Stimulated activated CD8-positive, alpha-beta memory T cell treated with anti-CD3 and anti-CD28 coated beads, Interleukin-2, amount 100 ng/mL, for 48 hours (primary cell): ENCODE data around the gene WWOX.

ENCODE experiments used
- DNase-seq, 2 donors: peaks; one replicate each; pipeline ENCODE4 v3.0.0-alpha.2; 2020; ENCODE audit warnings: low read depth in 2 of 2

Gene WWOX

DNA sequence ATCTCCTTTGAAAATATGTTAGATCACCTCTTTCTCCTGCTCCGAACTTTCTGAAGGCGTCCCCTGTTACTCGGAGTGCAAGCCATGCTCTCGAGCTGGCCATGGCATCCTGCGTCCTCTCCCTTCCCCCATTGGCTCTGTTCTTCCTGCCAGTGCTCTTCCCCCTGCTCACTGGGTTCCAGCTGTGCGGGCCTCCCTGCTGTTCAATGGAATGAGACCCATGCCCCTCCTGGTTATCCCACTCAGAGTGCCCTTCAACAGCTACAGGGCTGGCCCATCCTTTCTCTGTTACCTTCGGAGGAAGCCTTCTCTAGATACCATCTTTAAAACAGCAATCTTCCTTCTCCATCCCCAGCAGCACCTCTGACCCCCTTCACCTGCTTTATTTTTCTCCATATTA, 996.8 kb downstream of the WWOX start:
- DNase-seq = no peak

DNA sequence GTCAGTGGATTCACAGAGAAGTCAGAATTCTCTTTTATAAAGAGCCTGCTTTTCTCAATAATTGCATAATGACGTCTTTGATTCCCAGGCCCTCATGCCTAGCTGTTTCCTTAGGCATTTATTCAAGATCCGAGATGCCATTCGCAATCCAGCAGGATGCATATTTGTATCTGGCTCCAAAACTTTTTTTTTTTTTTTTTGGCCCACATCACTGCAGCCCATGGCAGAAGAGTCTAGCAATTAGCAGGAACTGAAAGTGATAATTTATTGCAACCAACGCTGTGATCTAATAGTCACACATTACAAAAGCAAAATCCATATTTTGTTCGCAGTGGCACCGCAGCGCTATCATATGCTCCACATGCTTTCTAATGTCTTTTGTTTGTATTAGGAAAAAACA, 997.7 kb downstream of the WWOX start:
- DNase-seq = no peak

DNA sequence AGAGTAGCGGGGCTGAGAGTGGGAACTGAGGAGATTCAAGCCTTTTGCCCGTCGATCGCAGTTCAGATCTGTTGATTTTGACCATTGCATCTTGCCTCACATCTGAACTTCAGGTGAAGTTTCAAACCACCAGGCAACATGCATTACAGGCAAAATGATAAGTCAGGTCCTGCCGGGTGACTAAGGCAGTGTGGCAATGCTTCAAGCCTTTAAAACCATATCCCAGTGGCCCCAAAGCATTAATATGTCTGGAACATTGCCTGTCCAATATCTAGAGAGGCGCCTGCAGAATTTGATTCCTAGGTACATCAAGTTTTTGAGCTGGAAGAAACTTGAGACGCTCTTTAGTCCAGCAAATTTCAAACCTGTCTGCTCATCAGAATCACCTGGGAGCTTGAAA, 998.3 kb downstream of the WWOX start:
- DNase-seq = no peak

DNA sequence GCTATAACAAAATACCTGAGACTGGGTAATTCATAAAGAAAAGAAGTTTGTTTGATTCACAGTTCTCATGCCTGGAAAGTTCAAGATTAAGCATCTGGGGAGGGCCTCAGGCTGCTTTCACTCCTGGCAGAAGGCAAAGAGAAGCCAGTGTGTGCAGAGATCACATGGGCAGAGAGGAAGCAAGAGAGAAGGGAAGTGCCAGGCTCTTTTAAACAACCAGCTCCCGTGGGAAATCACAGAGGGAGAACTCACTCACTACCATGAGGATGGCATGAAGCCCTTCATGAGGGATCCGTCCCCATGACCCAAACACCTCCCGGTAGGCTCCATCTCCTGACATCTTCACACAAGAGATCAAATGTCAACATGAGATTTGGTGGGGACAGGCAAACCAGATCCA, 999.5 kb downstream of the WWOX start:
- DNase-seq = no peak

DNA sequence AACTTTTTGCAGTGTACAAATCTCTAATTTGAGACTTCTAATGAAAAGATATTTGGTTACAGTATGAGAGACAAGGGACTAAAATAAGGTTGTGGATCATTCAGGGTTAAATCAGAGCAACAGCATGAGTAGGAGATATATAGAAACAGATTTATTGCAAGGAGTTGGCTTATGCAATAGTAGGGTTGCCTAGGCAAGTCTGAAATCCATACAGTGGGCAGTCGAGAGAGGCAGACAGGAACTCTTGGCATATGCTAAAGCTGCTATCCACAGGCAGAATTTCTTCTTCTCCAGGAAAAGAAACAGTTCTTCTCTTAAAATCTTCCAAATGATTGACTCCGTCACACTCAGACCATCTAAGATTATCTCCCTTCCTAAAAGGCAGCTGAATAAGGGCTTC, 1000.3 kb downstream of the WWOX start:
- DNase-seq = no peak

DNA sequence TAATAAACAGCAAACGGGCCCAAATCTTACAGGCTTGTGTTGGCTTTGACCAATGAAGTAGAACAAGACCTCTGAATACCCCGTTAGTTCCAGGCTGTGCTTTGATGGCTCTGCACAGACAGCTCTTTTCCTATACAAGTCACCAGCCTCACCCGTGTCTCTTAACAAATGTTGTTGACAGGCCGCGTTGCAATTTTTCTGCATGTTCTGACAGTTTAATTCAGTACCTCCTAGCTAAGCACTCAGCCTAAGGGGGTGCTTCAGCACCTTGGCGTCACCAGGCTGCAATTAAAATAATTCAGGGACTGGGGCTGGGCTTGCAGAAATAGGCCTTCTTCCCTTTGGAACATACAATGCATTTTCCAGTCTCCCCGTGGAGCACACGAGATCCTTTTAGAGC, 1001.0 kb downstream of the WWOX start:
- DNase-seq = no peak

DNA sequence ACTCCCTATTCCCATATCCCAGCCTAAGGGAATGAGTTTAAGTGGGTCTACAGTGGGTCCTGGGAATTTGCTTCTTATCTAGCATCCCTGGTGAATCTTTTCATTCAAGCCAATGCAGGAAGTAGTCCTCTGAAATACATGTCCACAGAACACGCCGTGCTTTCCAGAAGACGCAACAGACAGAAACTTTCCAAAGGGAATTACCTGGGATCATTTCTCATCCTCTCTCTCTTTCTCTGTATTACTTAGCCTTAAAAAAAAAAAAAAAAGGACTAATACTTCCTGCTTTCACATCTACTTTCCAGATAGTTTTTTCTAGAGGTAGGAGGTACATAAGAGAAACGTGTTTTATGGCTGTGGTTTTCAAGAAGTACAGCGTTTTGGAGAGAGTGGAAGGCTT, 1002.0 kb downstream of the WWOX start:
- no peak for DNase-seq

DNA sequence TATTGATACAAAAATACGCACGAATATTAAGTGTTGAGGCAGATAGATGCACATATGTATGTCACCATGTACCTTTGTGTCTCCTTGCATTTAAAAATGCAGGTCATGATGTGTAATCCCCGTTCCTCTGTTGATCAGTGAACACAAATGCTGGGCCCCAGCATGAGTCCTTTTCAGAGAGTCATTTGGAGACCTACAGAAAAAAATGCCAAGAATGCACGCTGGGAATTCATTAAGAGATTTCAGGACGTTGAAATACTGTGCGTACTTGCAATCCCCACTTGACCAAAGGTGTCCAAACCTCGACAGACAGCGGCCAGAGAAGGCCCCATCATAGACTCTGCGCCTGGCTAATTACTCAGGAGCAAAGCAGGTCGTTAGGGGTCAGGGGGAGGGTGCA, 1005.1 kb downstream of the WWOX start:
- DNase-seq = no peak

DNA sequence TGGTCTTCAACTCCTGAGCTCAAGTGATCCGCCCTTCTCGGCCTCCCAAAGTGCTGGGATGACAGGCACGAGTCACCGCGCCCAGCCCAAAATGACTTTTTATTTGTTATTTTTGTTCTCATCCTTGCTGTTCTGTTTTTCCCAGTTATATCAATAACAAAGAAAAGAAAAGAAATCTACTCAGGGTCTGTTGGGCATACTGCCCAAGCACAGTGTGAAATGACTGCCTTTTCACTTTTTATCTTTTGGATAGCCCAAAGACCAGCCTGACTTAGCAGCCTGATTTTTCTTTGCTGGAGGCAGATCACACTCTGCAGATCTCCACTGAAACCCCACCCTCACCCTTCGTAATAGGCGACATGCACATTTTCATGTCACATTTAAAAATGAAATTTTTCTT, 1007.8 kb downstream of the WWOX start:
- DNase-seq = no peak

DNA sequence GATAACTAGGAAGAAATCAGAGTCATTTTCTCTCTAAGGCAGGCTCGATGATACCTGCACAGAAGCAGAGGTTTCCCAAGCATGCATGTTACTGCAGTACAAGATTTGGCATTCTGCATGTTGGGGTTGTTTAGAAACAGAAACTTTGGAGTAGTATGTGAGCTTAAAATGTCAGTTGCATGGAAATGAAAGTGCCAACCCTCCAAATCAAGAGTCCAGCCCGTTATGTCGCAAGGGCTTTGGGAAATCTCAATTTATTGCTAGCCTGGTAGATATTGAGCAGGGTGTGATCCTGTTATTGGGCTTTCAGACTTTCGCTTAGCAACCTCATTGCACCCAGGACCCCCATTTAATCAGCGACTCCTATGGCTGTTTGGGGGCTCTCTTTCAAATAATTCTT, 1010.3 kb downstream of the WWOX start:
- DNase-seq = no peak

DNA sequence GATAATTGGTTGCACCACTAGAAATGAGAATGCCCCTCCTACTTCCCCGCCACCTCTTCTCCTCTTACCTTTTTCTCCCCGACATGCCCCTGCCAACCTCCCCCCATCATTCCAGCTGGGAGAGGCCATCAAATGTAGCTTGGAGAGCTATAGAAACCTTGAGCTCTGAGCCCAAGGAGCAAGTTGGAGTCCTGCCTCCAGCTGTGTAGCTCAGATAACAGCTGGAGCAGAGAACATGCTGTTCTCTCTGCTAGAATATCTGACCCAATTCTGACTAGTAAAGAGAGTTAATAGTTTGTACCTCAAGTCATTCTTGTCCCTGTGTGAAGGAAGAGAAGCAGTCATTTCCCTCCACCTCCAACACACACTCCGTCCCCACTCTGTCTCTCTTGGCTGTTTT, 1010.8 kb downstream of the WWOX start:
- no peak for DNase-seq

DNA sequence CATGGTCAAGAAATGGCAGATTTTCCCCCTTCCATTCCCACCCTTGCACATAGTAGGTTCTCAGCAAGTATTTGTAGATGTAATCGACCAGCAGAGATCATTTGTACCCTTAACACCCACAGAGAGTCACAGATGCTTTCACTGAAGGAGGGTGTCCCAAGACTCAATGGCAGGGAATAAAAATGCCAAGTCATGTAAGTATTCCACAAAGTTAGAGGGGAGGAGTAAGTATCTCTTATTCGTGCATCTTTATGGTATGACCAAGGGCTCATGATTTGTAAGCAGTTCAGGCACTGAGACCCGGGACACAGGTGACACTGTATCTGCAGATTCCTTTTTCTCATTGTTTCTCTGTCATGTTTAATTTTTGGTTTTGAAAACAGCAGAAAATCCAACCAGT, 1011.5 kb downstream of the WWOX start:
- no peak for DNase-seq

DNA sequence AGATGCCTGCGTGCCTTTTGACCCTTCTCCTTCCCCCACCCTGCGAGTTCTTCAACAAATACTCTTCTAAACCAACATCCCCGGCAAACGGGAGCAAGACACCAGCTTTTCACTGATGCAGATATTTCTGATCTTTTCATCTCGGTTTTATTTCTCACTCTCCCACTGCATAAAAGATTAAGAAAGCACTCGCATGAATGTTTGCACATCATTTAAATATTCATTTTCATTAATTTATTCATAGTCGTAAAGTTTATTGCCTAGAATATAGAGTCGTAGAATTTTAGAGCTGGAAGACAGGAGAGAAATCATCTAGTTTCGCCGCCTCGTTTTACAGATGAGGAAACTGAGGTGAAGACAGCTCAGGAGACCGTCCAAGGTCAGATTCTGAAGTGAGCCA, 1013.0 kb downstream of the WWOX start:
- no peak for DNase-seq

DNA sequence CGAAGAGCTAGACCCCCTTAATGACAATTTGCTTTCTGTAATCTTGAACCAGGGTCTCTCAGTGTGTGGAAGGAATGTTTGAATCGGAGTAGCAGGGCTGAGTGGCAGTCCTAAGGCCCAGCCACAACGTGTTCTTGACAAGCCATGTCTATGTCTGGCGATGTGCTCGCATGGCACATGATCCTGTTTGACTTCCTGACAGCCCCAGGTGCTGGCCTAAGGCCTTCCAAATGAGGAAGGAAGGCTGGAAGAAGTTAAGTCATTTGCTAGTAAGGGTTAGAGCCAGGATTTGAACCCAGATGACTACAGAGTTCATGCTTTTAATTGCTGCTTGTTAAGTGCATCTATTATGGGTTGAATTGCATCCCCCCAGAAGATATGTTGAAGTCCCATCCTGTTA, 1014.4 kb downstream of the WWOX start:
- no peak for DNase-seq

DNA sequence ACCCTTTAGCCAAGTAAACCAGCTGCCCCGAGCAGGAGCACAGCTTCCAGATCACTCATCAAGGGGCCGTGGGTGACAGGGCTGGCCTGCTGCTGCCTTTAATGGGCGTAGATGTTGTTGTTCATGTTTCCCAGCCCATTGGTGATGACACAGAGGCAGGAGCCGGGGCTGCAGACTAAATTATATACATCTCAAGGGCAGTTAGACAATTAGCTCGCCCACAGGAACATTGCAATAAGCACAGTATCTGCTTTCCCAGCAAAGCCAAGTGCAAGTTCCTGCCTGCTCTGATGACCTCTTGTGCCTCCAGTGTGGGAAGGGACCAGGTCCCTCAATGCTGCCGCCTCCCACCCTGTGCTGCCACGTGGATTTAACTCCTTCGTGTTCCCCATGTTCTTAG, 1015.3 kb downstream of the WWOX start:
- DNase-seq = no peak

DNA sequence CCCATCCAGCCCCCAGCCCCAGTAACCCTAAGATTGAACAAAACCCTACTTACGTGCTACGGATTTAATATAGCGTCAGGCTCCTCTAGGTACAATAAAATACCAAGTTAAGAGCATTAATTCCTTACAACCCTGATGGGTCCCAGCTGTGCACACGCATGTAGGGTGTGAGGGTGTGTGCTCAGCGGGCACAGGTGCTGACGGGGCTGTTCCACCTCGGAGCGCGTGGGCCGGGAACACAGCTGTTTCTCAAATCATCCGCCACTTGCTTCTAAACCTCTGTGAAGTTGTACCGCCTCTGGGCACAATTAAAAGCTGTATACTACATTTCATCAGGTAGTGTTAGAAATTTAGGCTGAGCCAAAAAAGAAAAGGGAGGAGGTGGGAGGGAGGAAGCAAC, 1022.5 kb downstream of the WWOX start:
- no peak for DNase-seq

DNA sequence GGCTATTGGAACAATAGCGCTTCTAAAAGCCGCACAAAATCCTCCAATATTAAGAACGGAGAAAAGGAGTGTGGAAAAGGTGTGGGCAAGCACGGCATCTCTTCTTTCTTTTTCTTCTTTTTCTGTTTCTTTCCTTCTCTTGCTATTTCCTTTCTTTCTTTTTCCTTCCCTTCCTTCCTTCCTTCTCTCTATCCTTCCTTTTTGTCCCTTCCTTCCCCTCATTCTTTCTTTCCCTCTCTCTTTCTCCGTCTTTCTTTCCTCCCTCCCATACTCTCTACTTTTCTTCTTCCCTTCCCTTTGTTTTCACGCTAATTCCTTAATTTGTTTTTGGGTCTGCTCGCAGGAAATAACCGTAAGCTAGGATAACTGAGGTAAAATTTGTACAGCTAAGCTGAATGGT, 1022.9 kb downstream of the WWOX start:
- no peak for DNase-seq

DNA sequence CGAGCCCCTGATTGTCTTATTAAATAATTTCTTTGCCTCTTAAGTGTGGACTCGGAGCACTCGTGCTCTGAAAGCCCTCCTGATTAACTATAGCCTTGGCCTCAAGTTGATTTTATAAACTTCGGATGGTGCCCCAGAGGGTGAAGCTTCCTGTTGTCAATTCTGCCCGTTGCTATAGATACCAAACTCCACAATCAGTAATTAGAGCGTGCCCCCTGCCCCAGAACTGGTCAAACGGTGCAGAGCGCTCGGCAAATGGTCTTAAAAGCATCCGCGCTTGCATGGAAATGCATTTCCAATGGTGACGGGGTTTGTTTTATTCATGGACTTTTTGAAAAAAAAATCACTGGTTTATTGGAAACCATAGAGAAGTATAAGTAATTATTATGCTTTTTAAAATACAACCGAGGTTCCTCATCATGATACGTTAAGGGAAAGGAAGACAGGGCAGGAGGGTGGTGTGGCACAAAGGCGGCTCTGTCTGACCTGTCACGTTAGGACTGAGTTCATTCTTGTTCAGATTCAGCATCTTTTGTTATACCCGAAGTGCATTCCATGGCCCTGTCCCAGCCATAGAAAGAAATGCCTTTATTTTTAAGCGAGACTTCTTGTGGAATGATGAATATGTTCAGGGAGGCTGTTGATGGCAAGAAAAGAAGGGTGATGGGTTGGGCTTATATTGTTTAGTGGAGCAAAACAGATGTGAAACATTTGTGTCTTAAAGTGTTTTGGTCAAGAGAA, 1024.7 kb downstream of the WWOX start:
- DNase-seq = no peak

DNA sequence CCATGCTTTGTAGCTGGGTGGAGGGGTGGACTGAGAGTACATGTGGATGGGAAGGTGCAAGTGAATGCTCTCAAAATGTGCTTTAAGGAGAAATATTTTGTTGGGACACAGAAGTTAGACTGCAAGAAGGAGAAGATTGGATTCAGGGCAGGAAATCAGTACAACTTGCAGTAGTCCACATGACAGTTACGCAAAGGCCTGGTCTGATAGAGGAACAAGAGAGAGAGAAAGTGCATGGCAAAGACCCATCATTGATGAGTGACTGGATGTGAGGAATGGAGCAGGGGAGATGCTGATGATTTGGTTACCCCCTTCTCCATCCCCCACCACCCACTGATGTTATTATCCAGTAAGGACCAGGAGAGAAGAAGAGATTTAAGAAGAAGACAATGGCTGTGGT, 1028.3 kb downstream of the WWOX start:
- DNase-seq = no peak

DNA sequence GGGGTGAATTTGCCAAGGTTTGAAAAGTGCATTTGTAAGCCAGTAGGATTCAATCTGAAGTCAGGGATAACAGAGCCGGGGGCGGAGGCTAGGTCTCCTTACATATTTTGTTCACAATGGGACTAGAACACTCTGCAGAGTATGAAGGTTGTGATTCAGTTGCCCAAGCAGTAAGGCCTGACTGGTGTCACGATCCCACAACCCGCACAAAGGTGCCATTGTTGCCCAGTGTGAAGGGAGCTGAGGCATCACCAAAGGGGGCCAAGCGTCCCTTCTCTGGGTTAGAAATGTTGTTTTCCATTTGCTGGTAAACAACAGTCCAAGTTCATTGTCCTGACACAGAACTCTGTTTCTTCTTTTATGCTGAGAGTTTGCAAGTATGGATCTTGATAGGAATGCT, 1029.3 kb downstream of the WWOX start:
- DNase-seq = no peak

DNA sequence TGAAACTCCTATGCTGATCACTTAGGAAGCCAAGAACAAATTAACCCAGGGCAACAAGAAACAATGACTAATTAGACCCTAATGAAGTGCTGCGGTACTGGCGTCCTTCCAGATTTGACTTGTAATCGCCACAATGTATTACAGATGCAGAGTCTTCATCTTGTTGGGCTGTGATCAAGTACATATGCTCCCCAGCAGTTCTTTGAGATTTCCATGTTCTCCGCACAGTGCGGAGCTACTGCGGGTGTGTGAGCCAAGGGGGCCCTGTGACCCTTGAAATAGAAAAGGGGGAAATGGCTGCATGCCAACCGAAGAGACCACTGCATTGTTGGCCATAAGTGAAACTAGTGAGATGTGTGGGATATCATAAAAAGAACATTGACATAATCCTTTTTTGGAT, 1031.2 kb downstream of the WWOX start:
- no peak for DNase-seq

DNA sequence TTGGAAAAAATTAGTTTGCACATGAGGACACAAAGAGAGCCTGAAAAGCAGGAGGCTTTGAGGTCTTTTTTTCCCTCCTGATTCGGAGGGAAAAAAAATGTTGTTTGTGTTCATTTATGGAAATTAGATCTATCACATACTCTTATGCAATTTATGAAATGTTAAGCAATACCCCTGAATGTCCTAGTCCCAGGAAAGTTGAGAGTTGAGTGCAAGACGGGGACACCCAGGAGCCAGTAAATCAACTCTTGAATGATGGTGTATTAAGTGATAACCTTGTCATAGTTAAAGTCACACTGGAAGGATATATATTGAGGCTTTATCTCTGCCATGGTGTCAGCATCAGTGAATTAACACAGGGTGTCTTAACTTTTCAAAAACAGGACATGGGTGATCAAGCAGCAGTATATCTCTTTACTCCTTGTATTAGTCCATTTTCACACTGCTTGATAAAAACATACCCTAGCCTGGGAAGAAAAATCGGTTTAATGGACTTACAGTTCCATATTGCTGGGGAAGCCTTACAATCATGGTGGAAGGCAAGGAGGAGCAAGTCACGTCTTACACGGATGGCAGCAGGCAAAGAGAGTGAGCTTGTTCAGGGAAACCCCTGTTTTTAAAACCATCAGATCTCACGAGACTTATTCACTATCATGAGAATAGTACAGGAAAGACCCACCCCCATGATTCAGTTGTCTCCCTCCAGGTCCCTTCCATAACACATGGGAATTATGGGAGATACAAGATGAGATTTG, 1032.0 kb downstream of the WWOX start:
- no peak for DNase-seq

DNA sequence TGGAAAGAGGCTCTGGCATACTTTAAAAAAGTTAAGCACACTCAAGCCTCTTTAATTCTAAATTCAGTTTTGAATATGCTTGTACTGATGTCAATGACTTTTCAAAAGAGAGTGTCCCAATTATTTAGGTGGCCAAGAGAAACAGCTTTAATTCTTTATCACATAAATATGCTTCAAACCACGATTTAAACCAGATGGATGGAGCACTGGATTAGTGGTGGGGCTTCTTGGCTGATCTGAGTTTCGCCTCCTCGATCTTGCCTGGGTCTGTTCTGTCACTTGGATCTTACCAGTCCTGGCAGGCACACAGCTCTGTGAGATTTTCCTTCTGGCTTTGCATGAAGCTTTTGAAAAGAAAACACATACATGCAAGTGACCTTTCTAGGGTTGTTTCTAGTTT, 1033.2 kb downstream of the WWOX start:
- no peak for DNase-seq

DNA sequence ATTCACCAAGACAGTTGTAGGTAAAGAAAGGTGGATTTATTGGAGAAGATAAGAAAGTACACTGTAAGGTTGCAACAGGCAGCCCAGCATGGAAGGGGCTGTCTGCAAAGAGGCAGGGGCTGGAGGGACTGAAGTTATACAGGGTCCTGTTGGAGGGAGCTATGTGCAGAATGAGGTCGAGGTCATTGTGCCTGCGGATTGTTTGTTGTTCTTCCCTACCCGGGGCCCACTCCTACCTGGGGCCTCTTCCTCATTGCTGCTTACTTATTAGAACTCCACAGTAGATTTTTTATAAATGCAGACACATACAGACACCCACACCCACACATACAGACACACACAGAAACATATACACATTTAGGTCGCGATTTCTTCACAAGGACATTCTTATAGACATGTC, 1034.8 kb downstream of the WWOX start:
- DNase-seq = no peak
